Measurements from ENCODE around the gene HHATL.

The HHATL gene

DNA sequence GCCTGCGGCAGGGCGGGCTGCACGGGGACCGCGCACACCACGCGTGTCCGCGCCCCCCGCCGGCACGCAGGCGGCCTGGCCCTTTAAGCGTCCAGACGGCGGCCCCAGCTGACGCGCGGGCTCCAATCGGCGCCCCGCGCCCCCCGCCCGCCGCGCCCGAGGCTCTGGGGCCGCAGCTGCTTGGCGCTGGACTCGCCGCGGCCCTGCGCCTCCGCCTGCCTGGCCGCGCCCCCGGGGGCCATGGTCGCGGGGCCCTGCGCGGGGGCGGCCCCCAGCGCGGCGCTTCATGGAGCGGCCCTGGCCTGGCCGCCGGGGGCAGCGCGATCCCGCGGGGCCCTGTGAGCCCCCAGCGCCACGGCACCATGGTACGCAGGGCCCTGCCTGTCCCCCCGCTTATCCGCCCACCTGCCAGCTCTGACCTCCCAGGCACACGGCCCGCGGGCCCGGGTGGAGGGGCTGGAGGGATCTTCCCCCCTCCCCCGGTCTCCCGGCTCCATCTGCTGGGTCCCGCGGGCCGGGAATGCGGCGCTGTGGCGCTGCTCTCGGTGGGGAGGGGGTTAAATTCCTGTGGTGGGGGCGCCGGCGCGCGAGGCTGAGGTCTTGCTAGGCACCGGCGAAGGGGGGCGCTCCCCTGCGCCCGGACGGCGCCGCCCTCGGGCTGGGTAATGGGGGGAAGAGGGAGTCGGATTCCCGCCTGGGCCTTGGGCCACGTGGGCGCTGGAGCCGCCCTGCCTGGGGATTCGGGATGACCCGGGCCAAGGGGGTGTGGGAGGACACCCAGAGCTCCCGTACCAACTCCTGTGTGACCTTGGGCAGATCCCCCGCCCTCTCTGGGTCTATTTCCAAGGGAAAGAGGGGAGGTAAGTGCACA is 48.0 kb downstream of the HHATL start:
- Histone ChIP-seq H3K4me2 (ENCODE audit: low read length) (no peak overlapping the region; the same call in 1 of the 2 replicates), H3K9me3 (ENCODE audit: low read length) (no peaks in the 10 kb centered on the region), H4K20me1 (ENCODE audit: insufficient read depth, low read length) (no peaks in the 10 kb centered on the region), H3K4me1 (ENCODE audit: insufficient read depth, low read length, severe bottlenecking) (peaks cover 3% of the 10 kb centered on the region), H3K4me3 (ENCODE audit: low read depth, low read length, poor library complexity, severe bottlenecking) (no peak overlapping the region), H3K79me2 (ENCODE audit: insufficient read depth, low read length) (no peaks in the 10 kb centered on the region), H3K9me2 (ENCODE audit: low read depth, low read length) (no peaks in the 10 kb centered on the region), H3K36me3 (ENCODE audit: insufficient read depth, low read length) (no peaks in the 10 kb centered on the region), H3K9ac (ENCODE audit: low read length) (no peak overlapping the region), H2AFZ (ENCODE audit: low read length) (no peak overlapping the region), H3K27ac (ENCODE audit: low read depth, low read length, poor library complexity, severe bottlenecking) (no peak overlapping the region), H3F3A (ENCODE audit: insufficient read depth, low read length) (no peaks in the 10 kb centered on the region), H3K27me3 (ENCODE audit: insufficient read depth, low read length) (no peaks in the 10 kb centered on the region)
- no peak for TF ChIP-seq EZH2 (IDR thresholded peaks at IDR 0.05; ENCODE audit: borderline replicate concordance, low read length)
- no peak for TF ChIP-seq CTCF (IDR thresholded peaks at IDR 0.05; ENCODE audit: low read length)

DNA sequence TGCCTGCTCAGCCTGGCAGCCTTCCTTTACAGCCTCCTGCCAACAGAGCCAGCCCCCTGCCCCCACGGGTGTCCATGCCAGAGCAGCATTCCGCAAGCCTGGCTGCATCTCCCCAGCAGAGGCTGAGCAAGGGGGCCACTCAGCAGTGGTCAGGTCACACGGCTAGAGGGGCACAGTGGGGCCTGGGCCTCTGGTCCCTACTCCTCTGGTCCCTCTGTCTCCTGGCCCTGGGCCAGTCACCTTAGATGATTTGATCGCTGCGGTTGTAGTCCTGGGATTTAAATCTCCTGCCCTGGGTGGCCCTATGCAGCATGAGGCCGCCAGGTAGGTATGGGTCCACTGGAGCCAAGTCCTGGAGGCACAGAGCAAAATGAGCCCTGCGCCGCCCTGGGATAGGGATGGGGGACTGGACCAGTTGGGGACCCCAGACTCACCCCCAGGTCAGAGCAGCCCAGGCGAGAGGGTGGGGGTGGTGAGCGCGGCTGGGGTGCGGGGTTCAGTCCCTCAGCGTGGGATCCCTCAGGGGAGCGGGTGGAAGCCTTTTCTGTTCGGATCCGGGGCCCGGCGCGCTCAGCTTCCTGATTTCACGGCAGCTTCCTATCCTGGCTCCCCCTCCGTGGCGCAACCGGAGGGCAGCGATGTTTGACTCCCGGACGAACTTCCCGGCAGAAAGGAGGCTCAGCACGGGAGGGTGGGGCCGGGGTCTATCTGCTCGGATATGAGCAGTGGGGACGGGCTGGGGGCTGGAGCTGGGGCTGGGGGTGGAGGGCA is 48.9 kb downstream of the HHATL start, which contains the start of gene ZBTB47:
ZBTB47 (plus strand) TSS at position 138 of the 771 bp plus-strand sequence. CDS start 4,659 bp downstream, outside the sequence.
- Histone ChIP-seq H2AFZ (ENCODE audit: low read length) (no peak within 1 kb of the TSS), H3K4me1 (ENCODE audit: insufficient read depth, low read length, severe bottlenecking) (peaks cover 3% of the 10 kb centered on the region), H3K9me2 (ENCODE audit: low read depth, low read length) (no peaks in the 10 kb centered on the region), H3K27ac (ENCODE audit: low read depth, low read length, poor library complexity, severe bottlenecking) (no peak within 1 kb of the TSS), H3K9me3 (ENCODE audit: low read length) (no peaks in the 10 kb centered on the region), H3K27me3 (ENCODE audit: insufficient read depth, low read length) (no peaks in the 10 kb centered on the region), H3K4me2 (ENCODE audit: low read length) (no peak within 1 kb of the TSS; the same call in 1 of the 2 replicates), H3K9ac (ENCODE audit: low read length) (no peak within 1 kb of the TSS), H3K36me3 (ENCODE audit: insufficient read depth, low read length) (peaks cover 5% of the 10 kb centered on the region; the same call in 1 of the 2 replicates), H4K20me1 (ENCODE audit: insufficient read depth, low read length) (no peaks in the 10 kb centered on the region), H3K79me2 (ENCODE audit: insufficient read depth, low read length) (no peaks in the 10 kb centered on the region), H3K4me3 (ENCODE audit: low read depth, low read length, poor library complexity, severe bottlenecking) (no peak within 1 kb of the TSS), H3F3A (ENCODE audit: insufficient read depth, low read length) (no peaks in the 10 kb centered on the region)
- TF ChIP-seq EZH2 (IDR thresholded peaks at IDR 0.05; ENCODE audit: borderline replicate concordance, low read length): no peak
- no peak for TF ChIP-seq CTCF (IDR thresholded peaks at IDR 0.05; ENCODE audit: low read length)

GRCh38 chr3:42653303-42653559 is 49.4 kb downstream of the HHATL start:
- no peak overlapping the region for H3K4me3 ChIP-seq (ENCODE audit: low read depth, low read length, poor library complexity, severe bottlenecking)
- no peaks in the 10 kb centered on the region for H3K9me3 ChIP-seq (ENCODE audit: low read length)
- no peaks in the 10 kb centered on the region for H4K20me1 ChIP-seq (ENCODE audit: insufficient read depth, low read length)
- no peak overlapping the region for H3K27ac ChIP-seq (ENCODE audit: low read depth, low read length, poor library complexity, severe bottlenecking)
- no peaks in the 10 kb centered on the region for H3K79me2 ChIP-seq (ENCODE audit: insufficient read depth, low read length)
- TF ChIP-seq EZH2 (IDR thresholded peaks at IDR 0.05; ENCODE audit: borderline replicate concordance, low read length) (no peak), CTCF (IDR thresholded peaks at IDR 0.05; ENCODE audit: low read length) (no peak)
- H3K27me3 ChIP-seq (ENCODE audit: insufficient read depth, low read length): no peaks in the 10 kb centered on the region
- no peaks in the 10 kb centered on the region for H3F3A ChIP-seq (ENCODE audit: insufficient read depth, low read length)
- H2AFZ ChIP-seq (ENCODE audit: low read length): no peak overlapping the region
- peaks cover 10% of the 10 kb centered on the region; the same call in 1 of the 2 replicates for H3K36me3 ChIP-seq (ENCODE audit: insufficient read depth, low read length)
- peaks cover 3% of the 10 kb centered on the region for H3K4me1 ChIP-seq (ENCODE audit: insufficient read depth, low read length, severe bottlenecking)
- H3K4me2 ChIP-seq (ENCODE audit: low read length): no peak overlapping the region
- no peaks in the 10 kb centered on the region for H3K9me2 ChIP-seq (ENCODE audit: low read depth, low read length)
- no peak overlapping the region for H3K9ac ChIP-seq (ENCODE audit: low read length)
